DND-41 (cell line): ENCODE results near the gene ZNF138.
A peak's percentile ranks its signal among the peaks of the same experiment; 100 is the strongest.

ENCODE experiments used
- ATAC-seq: fragments of 200-7000 bp; cut with Tn5 transposase; 3 replicates; pipeline ENCODE4 v1.9.1; 2021; ENCODE audit warnings: low read depth; ENCODE audit not compliant: insufficient read depth
- DNase-seq: peaks from one replicate; pipeline ENCODE4 v3.0.0-alpha.2; 2020
- H2AFZ ChIP-seq: 2 replicates; pipeline ENCODE4 v1.6.0; 2012; ENCODE audit warnings: low read depth, low read length
- H3K27ac ChIP-seq: 2 replicates; pipeline ENCODE4 v1.5.1; 2012; ENCODE audit warnings: low read length, inconsistent platforms
- H3K27me3 ChIP-seq: fragments of 200-600 bp; sonication (generic); 2 replicates; pipeline ENCODE4 v1.6.0; 2012; ENCODE audit warnings: low read length, mild to moderate bottlenecking, inconsistent platforms; ENCODE audit not compliant: insufficient read depth, poor library complexity
- H3K36me3 ChIP-seq: 2 replicates; pipeline ENCODE4 v1.5.1; 2012; ENCODE audit warnings: low read length, inconsistent platforms; ENCODE audit not compliant: insufficient read depth
- H3K4me1 ChIP-seq: 2 replicates; pipeline ENCODE4 v1.5.1; 2012; ENCODE audit warnings: mild to moderate bottlenecking, low read length; ENCODE audit not compliant: insufficient read depth
- H3K4me2 ChIP-seq: 2 replicates; pipeline ENCODE4 v1.6.0; 2012; ENCODE audit warnings: mild to moderate bottlenecking, moderate library complexity, low read length, inconsistent platforms; ENCODE audit not compliant: insufficient read depth
- H3K4me3 ChIP-seq, 2 experiments: fragments of 200-600 bp in 1 of 2; shearing (Covaris generic) in 1 of 2; 2 replicates each; pipeline ENCODE4 v1.5.1; 2012 to 2016; ENCODE audit warnings: inconsistent platforms in 2 of 2, low read length in 2 of 2, mild to moderate bottlenecking in 2 of 2, low read depth in 1 of 2, moderate library complexity in 1 of 2
- H3K79me2 ChIP-seq: 2 replicates; pipeline ENCODE4 v1.6.0; 2012; ENCODE audit warnings: low read length, inconsistent platforms; ENCODE audit not compliant: insufficient read depth
- H3K9ac ChIP-seq: 2 replicates; pipeline ENCODE4 v1.6.0; 2012; ENCODE audit warnings: low read depth, mild to moderate bottlenecking, inconsistent platforms, low read length, moderate library complexity
- H3K9me3 ChIP-seq: 2 replicates; pipeline ENCODE4 v1.5.1; 2012; ENCODE audit warnings: low read length, moderate library complexity, mild to moderate bottlenecking, inconsistent platforms; ENCODE audit not compliant: insufficient read depth, severe bottlenecking
- H4K20me1 ChIP-seq: 2 replicates; pipeline ENCODE4 v1.6.0; 2012; ENCODE audit warnings: low read length; ENCODE audit not compliant: insufficient read depth
- CTCF ChIP-seq: IDR thresholded peaks from 2 replicates; pipeline ENCODE4 v1.5.1; 2012; ENCODE audit warnings: borderline replicate concordance, low read length, moderate library complexity, mild to moderate bottlenecking; ENCODE audit not compliant: poor library complexity, severe bottlenecking; ENCODE audit errors: extremely low read depth
- EZH2 ChIP-seq: IDR thresholded peaks from 3 replicates; pipeline ENCODE4 v1.6.1; 2012; ENCODE audit warnings: borderline replicate concordance, low read depth, mild to moderate bottlenecking, moderate library complexity, low read length, inconsistent platforms; ENCODE audit not compliant: severe bottlenecking

The ZNF138 gene

GRCh38 chr7:64874562-64875250 lies 80.5 kb downstream of the ZNF138 start:
- no peaks in the 10 kb centered on the region for H3K27me3 ChIP-seq
- H3K36me3 ChIP-seq = no peaks in the 10 kb centered on the region
- no peak overlapping the region for H3K27ac ChIP-seq
- ATAC-seq (0 out of 3 replicates have a peak, but pooled peaks have one; percentile 12), DNase-seq (peak; percentile 0)
- H3K4me2 ChIP-seq = no peak overlapping the region
- H3K79me2 ChIP-seq = no peaks in the 10 kb centered on the region
- H3K9me3 ChIP-seq = peaks cover 50% of the 10 kb centered on the region
- H2AFZ ChIP-seq = no peak overlapping the region
- no peak overlapping the region for H3K9ac ChIP-seq
- no peak for TF ChIP-seq CTCF
- TF ChIP-seq EZH2 = no peak
- H3K4me1 ChIP-seq = peaks cover 6% of the 10 kb centered on the region; the same call in 1 of the 2 replicates
- H4K20me1 ChIP-seq = no peaks in the 10 kb centered on the region
- H3K4me3 ChIP-seq = no peak overlapping the region

- ATAC-seq = no peak
- Histone ChIP-seq H3K9me3 (peaks cover 55% of the 10 kb centered on the region), H3K4me3 (no peak overlapping the region)
Measured at GRCh38 chr7:64875258-64875657, 81.0 kb downstream of the ZNF138 start.

GRCh38 chr7:64875658-64876406 lies 81.6 kb downstream of the ZNF138 start:
- H3K4me3 ChIP-seq = no peak overlapping the region
- ATAC-seq = no peak
- no peak overlapping the region for H2AFZ ChIP-seq
- no peak overlapping the region for H3K27ac ChIP-seq
- peak; percentile 2 for DNase-seq
- peaks cover 57% of the 10 kb centered on the region for H3K9me3 ChIP-seq
- no peaks in the 10 kb centered on the region for H4K20me1 ChIP-seq
- H3K9ac ChIP-seq = no peak overlapping the region
- TF ChIP-seq EZH2 (no peak), CTCF (no peak)
- no peaks in the 10 kb centered on the region for H3K36me3 ChIP-seq
- H3K79me2 ChIP-seq = no peaks in the 10 kb centered on the region
- no peaks in the 10 kb centered on the region for H3K27me3 ChIP-seq
- H3K4me1 ChIP-seq = peaks cover 6% of the 10 kb centered on the region; the same call in 1 of the 2 replicates
- H3K4me2 ChIP-seq = no peak overlapping the region

More at GRCh38 chr7:64875258-64875657, 81.0 kb downstream of the ZNF138 start:
- Histone ChIP-seq H3K36me3 (no peaks in the 10 kb centered on the region), H3K9ac (no peak overlapping the region), H3K4me2 (no peak overlapping the region), H3K27me3 (no peaks in the 10 kb centered on the region), H3K79me2 (no peaks in the 10 kb centered on the region), H3K27ac (no peak overlapping the region), H3K4me1 (peaks cover 6% of the 10 kb centered on the region; the same call in 1 of the 2 replicates), H4K20me1 (no peaks in the 10 kb centered on the region), H2AFZ (no peak overlapping the region)
- peak; percentile 2 for DNase-seq
- no peak for TF ChIP-seq CTCF
- TF ChIP-seq EZH2 = no peak
